Iris pigment epithelial cell (primary cell): ENCODE measurements around the gene SACM1L.

Source experiments
- DNase-seq: peaks from one replicate; pipeline ENCODE4 v3.0.0-alpha.2; 2011; ENCODE audit warnings: low read depth

Gene SACM1L

GRCh38 chr3:45688882-45689786 lies at the start of gene SACM1L:
Gene SACM1L (plus strand): TSS chr3:45689396. CDS start chr3:45689466, 70 bp downstream.
- peak; percentile 99 for DNase-seq

GRCh38 chr3:45640091-45640507 lies 49.1 kb upstream of the SACM1L start:
- DNase-seq: no peak

- no peak for DNase-seq
These were observed 48.4 kb upstream of the SACM1L start for GRCh38 chr3:45640724-45641361.

GRCh38 chr3:45641756-45642155 lies 47.4 kb upstream of the SACM1L start:
- DNase-seq: no peak

- DNase-seq: peak; percentile 84
These were observed 46.5 kb upstream of the SACM1L start for GRCh38 chr3:45642731-45643152.

- peak; percentile 97 for DNase-seq
These were observed 45.0 kb upstream of the SACM1L start for GRCh38 chr3:45644063-45644790.

- DNase-seq: peak; percentile 95
These were observed 44.4 kb upstream of the SACM1L start for GRCh38 chr3:45644791-45645201.

- no peak for DNase-seq
These were observed 43.1 kb upstream of the SACM1L start for GRCh38 chr3:45646051-45646585.

GRCh38 chr3:45647148-45647619 lies 42.0 kb upstream of the SACM1L start:
- DNase-seq: peak; percentile 95

GRCh38 chr3:45653205-45653604 lies 36.0 kb upstream of the SACM1L start:
- DNase-seq: no peak

GRCh38 chr3:45654397-45654944 lies 34.7 kb upstream of the SACM1L start:
- no peak for DNase-seq

GRCh38 chr3:45655906-45656305 lies 33.3 kb upstream of the SACM1L start:
- DNase-seq: no peak

- DNase-seq: peak; percentile 96
These were observed 32.4 kb upstream of the SACM1L start for GRCh38 chr3:45656575-45657363.

- no peak for DNase-seq
These were observed 31.3 kb upstream of the SACM1L start for GRCh38 chr3:45657853-45658252.

GRCh38 chr3:45659661-45660566 lies 29.3 kb upstream of the SACM1L start:
- peak; percentile 80 for DNase-seq

- DNase-seq: no peak
These were observed 28.7 kb upstream of the SACM1L start for GRCh38 chr3:45660567-45660901.

GRCh38 chr3:45664578-45664977 lies 24.6 kb upstream of the SACM1L start:
- no peak for DNase-seq

GRCh38 chr3:45665101-45665572 lies 24.1 kb upstream of the SACM1L start:
- DNase-seq: no peak

GRCh38 chr3:45666757-45667431 lies 22.3 kb upstream of the SACM1L start:
- peak; percentile 56 for DNase-seq
